T-cell (primary cell): ENCODE data around the gene FPR3. TPM values are rescaled to one million over a fixed set of nuclear protein-coding genes. Genes with fewer than 3 reads are reported as not detected.
"Not testable (repeated sequence)": the region's sequence is repeated elsewhere in the genome, so short reads cannot be mapped to it uniquely, and the experiment has no call there.

ENCODE experiments used
- ATAC-seq, 4 experiments: fragments of 200-7000 bp in 3 of 4; fragments of 150-1000 bp in 1 of 4; cut with Tn5 transposase; replicated peaks in 1 of 4; 1 replicate in 3 of 4; 2 replicates in 1 of 4; pipeline ENCODE4 v1.10.0; 2021; ENCODE audit warnings: moderate library complexity in 3 of 4, mild to moderate bottlenecking in 2 of 4, moderate number of reproducible peaks in 1 of 4
- CTCF ChIA-PET, 2 donors: fragments of 300-600 bp; sonication (Branson Sonifier 250); formaldehyde crosslinking; loops; one replicate each; lab custom pipeline; 2022; ENCODE audit warnings: antibody characterized with exemption in 2 of 2; lab: Charles Lee
- POLR2A ChIA-PET, 2 donors: fragments of 300-600 bp; sonication (Branson Sonifier 250); formaldehyde crosslinking; loops; one replicate each; lab custom pipeline; 2022; ENCODE audit warnings: antibody characterized with exemption in 2 of 2; lab: Charles Lee
- DNase-seq, 35 experiments: peaks; one replicate each; pipeline versions ENCODE4 v3.0.0 to v3.0.0-alpha.2; 2013 to 2023
- H3K27ac ChIP-seq: one replicate; pipeline ENCODE4 v1.5.1; 2013; ENCODE audit warnings: low read length
- H3K27me3 ChIP-seq, 2 experiments: replicated peaks in 1 of 2; 1 replicate in 1 of 2; 2 replicates in 1 of 2; pipeline versions ENCODE4 v1.6.1 to v1.7.0; 2013; ENCODE audit warnings: low read length in 1 of 2, mixed read lengths in 1 of 2; ENCODE audit not compliant: control insufficient read depth in 2 of 2, insufficient read depth in 2 of 2; ENCODE audit errors: extremely low read depth in 1 of 2
- H3K36me3 ChIP-seq, 2 donors: 1 replicate in 1 of 2; 2 replicates in 1 of 2; pipeline versions ENCODE4 v1.6.1 to v1.7.0; 2013; ENCODE audit warnings: low read length in 1 of 2; ENCODE audit not compliant: control insufficient read depth in 2 of 2, insufficient read depth in 1 of 2; ENCODE audit errors: extremely low read depth in 1 of 2
- H3K4me1 ChIP-seq, 2 experiments: 1 replicate in 1 of 2; 2 replicates in 1 of 2; pipeline versions ENCODE4 v1.6.1 to v1.7.0; 2013; ENCODE audit warnings: low read length in 2 of 2, mixed read lengths in 1 of 2; ENCODE audit not compliant: insufficient read depth in 2 of 2, control insufficient read depth in 1 of 2; ENCODE audit errors: extremely low read depth in 1 of 2
- H3K4me3 ChIP-seq, 2 donors: 1 replicate in 1 of 2; 2 replicates in 1 of 2; pipeline versions ENCODE4 v1.5.1 to v1.7.0; 2013; ENCODE audit warnings: mild to moderate bottlenecking in 2 of 2, low read length in 1 of 2, moderate library complexity in 1 of 2; ENCODE audit not compliant: control insufficient read depth in 1 of 2; ENCODE audit errors: extremely low read depth in 1 of 2
- H3K9me3 ChIP-seq: 2 replicates; pipeline ENCODE4 v1.7.0; 2013
- H3K27ac Mint-ChIP-seq, 2 donors: one replicate each; pipeline ENCODE4 v1.8.0; 2020 to 2021; ENCODE audit warnings: mild to moderate bottlenecking in 2 of 2, mixed read lengths in 2 of 2
- H3K27me3 Mint-ChIP-seq, 2 donors: one replicate each; pipeline ENCODE4 v1.8.0; 2021 to 2022; ENCODE audit warnings: mixed read lengths in 2 of 2
- H3K36me3 Mint-ChIP-seq: one replicate; pipeline ENCODE4 v1.8.0; 2021; ENCODE audit warnings: mixed read lengths
- H3K4me1 Mint-ChIP-seq, 3 donors: one replicate each; pipeline ENCODE4 v1.8.0; 2020 to 2022; ENCODE audit warnings: mixed read lengths in 3 of 3, mild to moderate bottlenecking in 1 of 3
- H3K4me3 Mint-ChIP-seq, 3 donors: one replicate each; pipeline ENCODE4 v1.8.0; 2020 to 2022; ENCODE audit warnings: mild to moderate bottlenecking in 3 of 3, mixed read lengths in 3 of 3, moderate library complexity in 3 of 3
- H3K9me3 Mint-ChIP-seq, 3 donors: one replicate each; pipeline ENCODE4 v1.8.0; 2020 to 2022; ENCODE audit warnings: mixed read lengths in 3 of 3
- WGBS: methylation state at CpG from one replicate; pipeline ENCODE4 v1.1.5; 2013; ENCODE audit warnings: missing lambda C conversion rate; ENCODE audit not compliant: insufficient coverage; 5-methylcytosine and 5-hydroxymethylcytosine counted together
- total RNA-seq, 35 experiments: library from RNA in 6 of 35; stranded (reverse) in 6 of 35; fragments of 120-200 nt in 1 of 35; gene quantifications; one replicate each; pipeline versions ENCODE4 v1.2.1 to v1.2.4 and lab custom pipeline; 2013 to 2026

Gene FPR3
- total RNA-seq, 5 donors from 2014 or later (not counting 1 experiment from before 2014, with no cell fraction given), result 0.20 TPM; not detected in 4

DNA sequence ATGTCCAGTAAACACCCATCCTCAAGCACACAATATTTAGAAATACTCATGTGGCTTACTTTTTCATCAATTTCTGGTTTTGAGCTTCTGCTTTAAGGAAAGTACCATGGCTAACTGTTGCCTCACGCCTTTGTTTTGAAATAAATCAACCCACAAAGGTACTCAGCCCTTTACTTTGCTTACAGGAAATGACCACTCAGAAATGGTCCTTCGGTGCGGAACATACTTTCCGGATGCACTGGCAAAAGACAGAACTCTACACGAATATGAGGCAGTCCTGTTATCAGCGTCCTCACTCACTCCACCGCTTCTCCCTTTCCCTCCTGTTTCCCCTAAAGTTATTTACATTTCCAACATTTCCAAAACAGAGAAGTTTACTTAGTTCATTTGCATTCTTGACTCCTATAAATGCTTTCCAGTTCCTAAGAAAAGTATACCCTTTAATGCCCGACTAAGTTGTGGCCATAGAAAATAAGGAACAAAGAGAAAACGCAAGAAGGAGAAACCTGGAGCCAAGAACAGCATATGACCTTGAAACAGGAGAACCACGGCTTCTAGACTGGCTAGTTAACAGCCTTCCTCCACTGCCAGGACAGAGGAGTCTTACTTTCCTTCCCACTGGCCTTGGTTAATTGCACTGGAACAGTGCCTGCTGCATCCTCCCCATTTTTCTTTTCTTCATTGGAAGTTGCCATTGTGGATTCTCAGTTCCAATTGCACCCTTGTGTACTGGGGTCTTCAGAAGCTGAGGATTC, 23.4 kb upstream of the FPR3 start:
- Mint-ChIP-seq H3K36me3 (no peaks in the 10 kb centered on the region), H3K4me3 (no peak overlapping the region)
- CTCF ChIA-PET, result no interaction called here

DNA sequence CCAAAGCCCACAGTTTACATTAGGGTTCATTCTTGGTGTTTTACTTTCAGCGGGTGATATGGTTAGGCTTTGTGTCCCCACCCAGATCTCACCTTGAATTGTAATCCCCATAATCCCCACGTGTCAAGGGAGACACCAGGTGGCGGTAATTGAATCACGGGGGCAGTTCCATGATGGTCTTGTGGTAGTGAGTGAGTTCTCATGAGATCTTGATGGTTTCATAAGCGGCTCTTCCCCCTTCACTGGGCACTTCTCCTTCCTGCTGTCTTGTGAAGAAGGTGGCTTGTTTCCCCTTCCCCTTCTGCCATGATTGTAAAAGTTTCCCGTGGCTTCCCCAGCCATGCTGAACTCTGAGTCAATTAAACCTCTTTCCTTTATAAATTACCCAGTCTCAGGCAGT, 22.0 kb upstream of the FPR3 start:
- ATAC-seq (no peak), DNase-seq (no peak)
- Histone ChIP-seq H3K27ac (no peak overlapping the region), H3K4me1 (peaks cover 0 to 3% of the 10 kb centered on the region in 2 experiments), H3K36me3 (no peaks in the 10 kb centered on the region), H3K4me3 (no peak overlapping the region), H3K27me3 (peaks cover 0 to 7% of the 10 kb centered on the region in 2 experiments), H3K9me3 (no peaks in the 10 kb centered on the region)
- H3K4me1 Mint-ChIP-seq, result peaks cover 0 to 2% (median 0%) of the 10 kb centered on the region in 3 donors
- no peaks in the 10 kb centered on the region for H3K9me3 Mint-ChIP-seq
- WGBS, result no CpG with 5 or more reads among the region's 6 CpGs
- H3K36me3 Mint-ChIP-seq, result no peaks in the 10 kb centered on the region
- ChIA-PET CTCF (no interaction called here), POLR2A (no interaction called here)
- H3K27me3 Mint-ChIP-seq, result peaks cover 46 to 59% of the 10 kb centered on the region in 2 donors
- H3K27ac Mint-ChIP-seq, result no peak overlapping the region
- H3K4me3 Mint-ChIP-seq, result no peak overlapping the region

More for the DNA sequence above, 23.4 kb upstream of the FPR3 start:
- Mint-ChIP-seq H3K27me3 (peaks cover 36 to 52% of the 10 kb centered on the region in 2 donors), H3K9me3 (no peaks in the 10 kb centered on the region), H3K4me1 (no peaks in the 10 kb centered on the region), H3K27ac (no peak overlapping the region)
- Histone ChIP-seq H3K4me3 (no peak overlapping the region), H3K9me3 (no peaks in the 10 kb centered on the region), H3K4me1 (no peaks in the 10 kb centered on the region), H3K27me3 (no peaks in the 10 kb centered on the region), H3K27ac (no peak overlapping the region), H3K36me3 (no peaks in the 10 kb centered on the region)
- ATAC-seq (no peak), DNase-seq (peak in 3 of 35 experiments; percentile 3 to 13 (median 7))
- WGBS, result 0% methylated on average over 7 of the region's 10 CpGs
- POLR2A ChIA-PET, result no interaction called here

DNA sequence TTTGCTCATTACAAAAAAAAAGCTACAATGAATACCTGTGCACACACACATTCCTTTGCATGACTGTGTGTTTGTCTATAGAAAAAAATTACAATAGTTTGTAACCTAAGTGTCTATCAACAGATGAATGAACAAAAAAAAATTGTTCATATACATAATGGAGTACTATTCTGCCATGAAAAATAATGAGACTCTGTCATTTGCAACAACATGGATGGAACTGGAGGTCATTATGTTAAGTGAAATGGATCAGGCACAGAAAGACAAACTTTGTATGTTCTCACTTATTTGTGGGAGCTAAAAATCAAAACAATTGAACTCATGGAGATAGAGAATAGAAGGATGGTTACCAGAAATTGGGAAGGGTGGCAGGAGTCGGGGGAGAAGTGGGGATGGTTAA, 18.4 kb upstream of the FPR3 start:
- peaks cover 60 to 65% of the 10 kb centered on the region in 2 donors for H3K27me3 Mint-ChIP-seq
- H3K4me1 Mint-ChIP-seq, H3K9me3 Mint-ChIP-seq, H3K9me3 ChIP-seq, H3K4me3 Mint-ChIP-seq, H3K36me3 Mint-ChIP-seq, H3K27ac Mint-ChIP-seq, H3K36me3 ChIP-seq, H3K27ac ChIP-seq, ATAC-seq, CTCF ChIA-PET, H3K27me3 ChIP-seq, H3K4me1 ChIP-seq, DNase-seq, H3K4me3 ChIP-seq: not testable (repeated sequence)
- POLR2A ChIA-PET, result interaction anchor here in 1 of 2 donors (0.6 kb wide), 1 partner anchor 192 kb away, joined by 3 read pairs; no protein-coding TSS in a partner anchor
- WGBS, result no CpG with 5 or more reads among the region's 1 CpG

DNA sequence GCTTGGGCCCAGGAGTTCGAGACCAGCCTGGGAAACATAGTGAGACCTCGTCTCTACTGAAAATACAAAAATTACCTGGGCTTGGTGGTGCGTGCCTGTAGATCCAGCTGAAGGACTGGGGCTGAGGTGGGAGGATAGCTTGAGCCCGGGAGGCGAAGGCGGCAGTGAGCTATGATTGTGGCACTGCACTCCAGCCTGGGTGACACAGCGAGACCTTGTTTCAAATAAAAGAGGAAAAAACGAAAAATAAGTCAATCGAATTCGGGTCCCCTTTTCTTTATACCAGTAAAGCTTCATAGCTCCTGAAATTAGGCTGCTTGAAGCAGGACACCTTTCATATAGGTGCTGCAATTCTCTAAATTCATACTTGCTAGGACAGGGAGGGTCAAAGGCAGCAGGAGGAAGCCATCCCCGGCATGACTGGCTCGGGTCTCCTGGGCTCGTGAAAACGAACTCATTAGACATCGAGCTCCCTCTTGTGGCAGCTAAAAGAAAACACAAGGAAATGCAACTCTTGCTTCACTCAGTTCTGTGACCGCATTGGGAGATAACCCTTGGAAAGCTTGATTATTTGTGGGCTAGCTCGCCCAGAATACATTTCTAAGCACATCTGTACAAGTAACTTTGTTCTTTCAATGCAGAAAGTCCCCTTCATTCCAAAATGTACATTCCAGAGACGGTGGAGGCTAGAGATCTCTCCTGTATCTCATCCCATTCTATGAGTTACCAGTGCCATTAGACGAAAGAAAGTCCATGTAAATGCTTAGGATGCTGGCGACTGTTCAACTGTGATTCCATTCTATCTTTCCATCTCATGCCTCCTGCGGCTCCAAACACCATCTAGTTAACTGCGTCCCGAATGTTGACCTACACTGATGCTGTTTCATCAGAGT, 17.1 kb upstream of the FPR3 start:
- H3K27me3 ChIP-seq, result peaks cover 0 to 10% of the 10 kb centered on the region in 2 experiments
- no peak overlapping the region for H3K27ac ChIP-seq
- no peaks in the 10 kb centered on the region for H3K36me3 ChIP-seq
- H3K4me1 ChIP-seq, result peaks cover 0 to 4% of the 10 kb centered on the region in 2 experiments
- 36% methylated on average over 17 of the region's 23 CpGs for WGBS
- H3K4me3 ChIP-seq, result no peak overlapping the region
- Mint-ChIP-seq H3K9me3 (no peaks in the 10 kb centered on the region), H3K4me1 (peaks cover 0 to 5% (median 0%) of the 10 kb centered on the region in 3 donors), H3K36me3 (no peaks in the 10 kb centered on the region), H3K27ac (no peak overlapping the region), H3K27me3 (peaks cover 57 to 61% of the 10 kb centered on the region in 2 donors), H3K4me3 (no peak overlapping the region)
- CTCF ChIA-PET, result interaction anchor here (0.5 to 1.7 kb wide), 3 partner anchors 31 to 306 kb away, joined by 3 to 5 read pairs (median 3); no protein-coding TSS in a partner anchor
- POLR2A ChIA-PET, result no interaction called here
- H3K9me3 ChIP-seq, result no peaks in the 10 kb centered on the region
- peak in 26 of 35 experiments; percentile 5 to 77 (median 21) for DNase-seq
- peak in 2 of 4 experiments; percentile 57 to 64 for ATAC-seq

DNA sequence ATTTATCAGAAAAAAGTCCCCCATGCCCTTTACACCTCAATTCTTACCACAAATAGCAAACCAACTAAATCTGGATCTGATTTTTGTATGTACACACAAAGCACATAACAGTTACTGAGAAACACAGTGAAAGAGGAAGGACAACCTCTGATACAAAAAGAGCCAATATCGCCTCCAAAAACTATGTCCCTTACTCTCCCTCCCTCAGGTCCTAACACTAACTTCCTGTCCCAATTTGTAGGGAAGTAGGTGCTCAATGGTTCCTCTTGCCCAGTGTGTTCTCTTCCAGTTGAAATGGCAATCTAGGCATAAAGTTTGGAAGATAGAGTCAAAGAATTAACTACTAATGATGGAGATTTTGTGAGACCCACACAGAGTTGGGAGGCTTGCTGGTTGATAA, 15.8 kb upstream of the FPR3 start:
- no peak overlapping the region for H3K4me3 ChIP-seq
- H3K27ac ChIP-seq, result no peak overlapping the region
- Mint-ChIP-seq H3K27ac (no peak overlapping the region), H3K9me3 (no peaks in the 10 kb centered on the region), H3K36me3 (no peaks in the 10 kb centered on the region), H3K4me1 (peaks cover 0 to 5% (median 0%) of the 10 kb centered on the region in 3 donors), H3K4me3 (no peak overlapping the region), H3K27me3 (peaks cover 47 to 56% of the 10 kb centered on the region in 2 donors)
- no peak for DNase-seq
- POLR2A ChIA-PET, result no interaction called here
- H3K4me1 ChIP-seq, result peaks cover 0 to 4% of the 10 kb centered on the region in 2 experiments
- peaks cover 0 to 10% of the 10 kb centered on the region in 2 experiments for H3K27me3 ChIP-seq
- no CpG with 5 or more reads among the region's 1 CpG for WGBS
- ATAC-seq, result no peak
- no peaks in the 10 kb centered on the region for H3K36me3 ChIP-seq
- CTCF ChIA-PET, result interaction anchor here in 1 of 2 donors (1.7 kb wide), 1 partner anchor 59 kb away, joined by 3 read pairs; no protein-coding TSS in a partner anchor
- no peaks in the 10 kb centered on the region for H3K9me3 ChIP-seq

DNA sequence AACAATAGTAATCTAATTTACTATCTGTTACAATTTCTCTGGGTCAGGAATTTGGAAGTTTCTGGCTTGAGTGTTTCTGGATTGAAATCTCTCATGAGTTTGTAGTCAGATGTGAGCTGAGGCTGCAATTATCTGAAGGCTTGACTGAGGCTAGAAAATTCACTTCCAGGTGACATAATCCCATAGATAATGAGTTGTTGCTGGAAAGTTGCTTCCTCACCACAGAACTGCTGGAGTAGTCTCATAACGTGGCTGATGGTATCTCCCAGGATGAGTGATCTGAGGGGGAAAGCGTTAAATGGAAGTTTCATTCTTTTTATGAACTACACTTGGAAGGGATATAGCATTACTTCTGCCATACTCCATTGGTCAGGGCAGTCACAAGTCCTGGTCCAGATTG, 15.3 kb upstream of the FPR3 start:
- H3K9me3 ChIP-seq, result no peaks in the 10 kb centered on the region
- ATAC-seq (no peak), DNase-seq (no peak)
- H3K27me3 Mint-ChIP-seq, result peaks cover 47 to 54% of the 10 kb centered on the region in 2 donors
- H3K27ac ChIP-seq, result no peak overlapping the region
- H3K36me3 ChIP-seq, result no peaks in the 10 kb centered on the region
- H3K4me3 ChIP-seq, result no peak overlapping the region
- H3K4me3 Mint-ChIP-seq, result no peak overlapping the region
- peaks cover 0 to 4% of the 10 kb centered on the region in 2 experiments for H3K4me1 ChIP-seq
- no peaks in the 10 kb centered on the region for H3K36me3 Mint-ChIP-seq
- CTCF ChIA-PET, result no interaction called here
- POLR2A ChIA-PET, result no interaction called here
- no peak overlapping the region for H3K27ac Mint-ChIP-seq
- peaks cover 0 to 5% (median 0%) of the 10 kb centered on the region in 3 donors for H3K4me1 Mint-ChIP-seq
- H3K27me3 ChIP-seq, result peaks cover 0 to 10% of the 10 kb centered on the region in 2 experiments
- H3K9me3 Mint-ChIP-seq, result no peaks in the 10 kb centered on the region
- no CpG with 5 or more reads among the region's 2 CpGs for WGBS
